HEK293T (cell line): ENCODE data around the gene ADAMTS18.

Experiments used
- BHLHE40 ChIP-seq: fragments of 450-650 bp; IDR thresholded peaks from 2 replicates; pipeline ENCODE4 v1.6.1; 2016; ENCODE audit warnings: mild to moderate bottlenecking, moderate library complexity, borderline replicate concordance
- CTBP1 ChIP-seq: fragments of 450-650 bp; IDR thresholded peaks from 2 replicates; pipeline ENCODE4 v1.6.1; 2016; ENCODE audit warnings: borderline replicate concordance
- FOXM1 ChIP-seq: fragments of 450-650 bp; IDR thresholded peaks from 2 replicates; pipeline ENCODE4 v1.6.1; 2017; ENCODE audit warnings: mild to moderate bottlenecking, borderline replicate concordance
- HDGF ChIP-seq: fragments of 450-650 bp; IDR thresholded peaks from 2 replicates; pipeline ENCODE4 v1.6.1; 2017; ENCODE audit warnings: antibody characterized with exemption, borderline replicate concordance
- NFRKB ChIP-seq: fragments of 450-650 bp; IDR thresholded peaks from 2 replicates; pipeline ENCODE4 v1.6.1; 2016; ENCODE audit warnings: mild to moderate bottlenecking, moderate library complexity
- PKNOX1 ChIP-seq: fragments of 450-650 bp; IDR thresholded peaks from 2 replicates; pipeline ENCODE4 v1.6.1; 2016
- SP1 ChIP-seq: fragments of 450-650 bp; IDR thresholded peaks from 2 replicates; pipeline ENCODE4 v1.6.1; 2017
- SUZ12 ChIP-seq: fragments of 450-650 bp; IDR thresholded peaks from 2 replicates; pipeline ENCODE4 v1.6.1; 2016; ENCODE audit warnings: mild to moderate bottlenecking
- TARDBP ChIP-seq: fragments of 450-650 bp; IDR thresholded peaks from 2 replicates; pipeline ENCODE4 v1.6.1; 2016

- no peak for TF ChIP-seq BHLHE40
- TF ChIP-seq SUZ12, result no peak
- TF ChIP-seq CTBP1, result no peak
- no peak for TF ChIP-seq FOXM1
- no peak for TF ChIP-seq PKNOX1
- TF ChIP-seq NFRKB, result no peak
- no peak for TF ChIP-seq HDGF
- no peak for TF ChIP-seq TARDBP
- TF ChIP-seq SP1, result no peak
Measured at GRCh38 chr16:77238593-77238992, 196.2 kb downstream of the ADAMTS18 start.
